GM18520 (cell line): ENCODE data around the gene SLC18B1.
A peak's percentile ranks its signal among the peaks of the same experiment; 100 is the strongest.
"Not testable (repeated sequence)": the region's sequence is repeated elsewhere in the genome, so short reads cannot be mapped to it uniquely, and the experiment has no call there.

ENCODE experiments used
- ATAC-seq: cut with Tn5 transposase; IDR thresholded peaks from one replicate; pipeline ENCODE4 v1.9.1; 2021; ENCODE audit not compliant: unreplicated experiment

SLC18B1 gene

DNA sequence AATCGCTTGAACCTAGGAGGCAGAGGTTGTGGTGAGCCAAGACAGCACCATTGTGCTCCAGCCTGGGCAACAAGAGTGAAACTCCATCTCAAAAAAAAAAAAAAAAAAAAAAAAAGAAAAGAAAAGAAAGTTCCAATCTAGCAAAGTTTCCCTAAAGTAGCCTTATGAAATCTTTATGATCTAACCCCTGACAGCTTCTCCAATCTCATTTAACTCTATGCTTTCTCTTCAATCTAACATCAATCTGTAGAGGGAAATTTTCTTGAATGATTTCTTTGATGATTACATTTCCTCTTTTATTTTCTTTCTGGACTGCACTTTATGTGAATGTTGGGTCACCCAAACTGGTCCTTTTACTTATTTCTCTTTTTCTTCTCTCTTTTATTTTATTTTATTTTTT lies 2.2 kb upstream of the SLC18B1 start:
- no peak for ATAC-seq

DNA sequence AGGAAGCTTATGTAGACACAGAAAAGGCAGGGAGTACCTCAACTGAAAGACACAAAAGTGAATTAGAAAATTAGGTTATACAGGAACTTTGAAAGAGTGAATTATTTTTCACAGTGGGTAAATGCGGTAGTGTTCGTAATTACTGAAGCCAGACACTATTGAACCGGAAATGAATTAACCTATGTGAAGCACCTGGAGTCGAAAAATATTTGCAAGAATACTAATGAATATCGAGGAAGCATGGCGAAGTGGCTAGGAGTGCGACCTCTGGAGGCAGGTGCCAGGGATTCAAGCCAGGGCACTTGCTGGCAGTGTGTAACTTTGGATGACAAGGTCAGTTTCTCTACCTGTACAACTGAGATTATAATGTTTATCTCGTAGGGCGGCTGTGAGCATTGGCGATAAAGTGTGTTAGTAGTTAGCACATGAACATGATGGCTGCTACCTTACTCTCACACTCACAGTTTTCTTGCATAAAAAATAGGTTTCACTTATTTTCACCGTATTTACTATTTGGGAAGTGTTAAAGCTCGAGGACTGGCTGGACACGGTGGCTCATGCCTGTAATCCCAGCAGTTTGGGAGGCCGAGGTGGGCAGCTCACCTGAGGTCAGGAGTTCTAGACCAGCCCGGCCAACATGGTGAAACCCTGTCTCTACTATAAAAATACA lies 567 bp upstream of the SLC18B1 start:
- ATAC-seq: peak; percentile 82

DNA sequence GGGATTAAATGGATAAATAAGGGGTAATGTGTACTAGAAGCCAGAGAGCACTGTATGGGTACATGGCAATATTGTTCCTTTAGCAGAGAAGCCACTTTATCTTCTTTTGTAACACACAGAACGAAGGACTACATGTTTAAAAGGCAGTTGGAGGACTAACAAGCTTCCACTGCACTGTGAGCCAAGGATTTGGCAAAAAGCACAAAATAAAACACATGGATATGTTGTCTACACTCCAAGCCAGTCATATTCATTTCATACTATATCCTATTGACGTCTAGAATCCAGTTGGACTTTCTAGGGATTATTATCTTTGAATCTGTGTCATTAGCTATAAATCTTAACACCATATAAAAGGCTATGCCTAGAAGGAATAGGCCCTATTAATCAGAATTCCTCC lies 3.0 kb downstream of the SLC18B1 start:
- no peak for ATAC-seq

DNA sequence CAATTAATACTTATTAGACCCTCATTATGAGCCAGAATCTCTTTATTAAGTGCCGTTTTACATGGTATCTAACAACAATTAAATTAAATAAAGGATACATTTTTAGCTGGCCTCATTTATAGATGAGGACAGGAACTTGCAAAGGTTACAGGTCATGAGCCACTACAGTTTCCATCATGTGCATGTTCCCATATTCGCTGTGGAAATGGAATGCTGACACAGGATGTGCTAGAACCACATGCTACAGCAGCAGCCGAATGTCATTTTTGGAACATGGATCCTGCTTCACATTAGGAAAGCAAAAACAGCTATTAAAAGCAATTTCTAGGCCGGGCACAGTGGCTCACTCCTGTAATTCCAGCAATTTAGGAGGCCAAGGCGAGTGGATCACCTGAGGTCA lies 5.9 kb downstream of the SLC18B1 start:
- ATAC-seq: no peak

DNA sequence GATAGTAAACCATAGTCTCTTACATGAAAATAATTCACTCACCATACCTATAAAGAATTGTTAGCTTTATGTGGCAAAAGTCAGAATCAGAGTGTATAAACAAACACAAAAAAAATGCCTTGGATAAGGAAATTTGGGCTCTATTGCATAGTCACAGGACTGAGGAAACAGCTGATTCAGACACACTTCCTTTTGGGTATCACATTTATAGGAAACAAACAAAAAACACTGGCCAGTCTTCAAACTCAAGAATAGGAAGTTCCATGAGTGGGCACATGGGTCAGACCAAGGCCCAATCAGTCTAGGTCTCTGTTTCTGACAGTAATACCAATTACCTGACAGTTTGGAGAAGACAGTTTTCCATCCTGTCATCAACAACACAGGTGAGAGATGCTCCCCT lies 8.0 kb downstream of the SLC18B1 start:
- no peak for ATAC-seq

DNA sequence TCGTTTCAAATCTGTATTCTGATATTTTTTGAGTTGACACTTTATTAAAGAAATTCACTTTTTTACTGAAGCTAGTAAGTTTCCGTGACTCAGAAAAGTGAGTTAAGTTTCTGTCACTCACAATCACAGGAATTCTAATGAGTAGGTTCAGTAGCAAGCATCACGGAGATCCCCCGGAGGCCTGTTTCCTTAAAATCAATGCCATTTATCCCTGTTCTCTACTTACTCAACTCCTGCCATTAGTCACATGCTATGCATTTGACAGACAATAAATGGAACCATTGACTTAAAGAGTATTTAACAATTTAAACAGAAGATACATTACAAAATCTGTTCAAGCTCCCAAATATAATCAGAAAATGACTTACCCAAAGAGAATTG lies 9.1 kb downstream of the SLC18B1 start:
- no peak for ATAC-seq

DNA sequence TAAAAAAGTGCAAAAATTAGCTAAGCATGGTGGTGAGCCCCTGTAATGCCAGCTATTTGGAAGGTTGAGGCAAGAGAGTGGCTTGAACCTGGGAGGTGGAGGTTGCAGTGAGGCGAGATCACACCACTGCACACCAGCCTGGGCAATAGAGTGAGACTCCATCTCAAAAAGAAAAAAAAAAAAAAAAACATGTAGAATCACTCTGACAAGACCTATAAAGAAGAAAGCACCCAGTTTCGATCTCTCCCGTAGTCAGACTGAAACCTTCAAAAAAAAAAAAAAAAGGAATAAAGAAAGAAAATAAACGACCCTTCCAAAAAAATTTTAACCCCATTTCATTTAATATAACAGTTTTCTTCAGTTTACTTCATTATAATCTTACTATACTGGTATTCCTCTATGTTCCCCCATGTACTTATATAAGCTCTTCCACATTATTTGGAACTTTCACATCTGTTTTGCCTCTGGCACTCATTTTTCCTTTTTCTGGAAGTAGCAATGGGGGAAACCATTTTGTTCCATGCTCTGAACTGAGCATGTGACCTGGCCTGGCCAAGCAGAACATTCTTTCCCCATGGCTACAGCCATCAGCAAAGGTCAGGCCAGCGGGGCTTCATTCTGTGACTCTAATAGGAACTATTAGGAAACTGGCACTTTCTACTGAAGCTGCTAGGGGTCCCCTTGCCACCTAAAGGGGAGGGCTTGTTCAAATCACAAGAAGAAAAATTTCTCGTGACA lies 9.6 kb downstream of the SLC18B1 start:
- ATAC-seq: no peak

DNA sequence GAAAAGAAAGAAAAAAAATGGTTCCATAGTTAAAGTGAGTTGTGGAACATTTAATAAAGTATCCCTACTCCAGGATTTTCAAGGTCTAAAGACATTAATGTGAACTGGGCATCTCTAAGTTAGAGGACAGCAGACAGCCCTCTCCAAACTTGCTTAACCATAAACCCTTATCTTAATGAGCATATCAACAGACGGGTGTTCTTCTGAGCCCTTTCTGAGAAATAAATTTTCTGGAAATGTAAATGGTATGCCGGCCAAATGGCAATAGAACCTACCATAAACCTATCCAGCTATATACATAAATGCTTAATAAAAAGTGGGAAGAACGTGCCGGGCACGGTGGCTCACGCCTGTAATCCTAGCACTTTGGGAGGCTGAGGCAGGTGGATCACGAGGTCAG lies 12.5 kb downstream of the SLC18B1 start:
- ATAC-seq: no peak

DNA sequence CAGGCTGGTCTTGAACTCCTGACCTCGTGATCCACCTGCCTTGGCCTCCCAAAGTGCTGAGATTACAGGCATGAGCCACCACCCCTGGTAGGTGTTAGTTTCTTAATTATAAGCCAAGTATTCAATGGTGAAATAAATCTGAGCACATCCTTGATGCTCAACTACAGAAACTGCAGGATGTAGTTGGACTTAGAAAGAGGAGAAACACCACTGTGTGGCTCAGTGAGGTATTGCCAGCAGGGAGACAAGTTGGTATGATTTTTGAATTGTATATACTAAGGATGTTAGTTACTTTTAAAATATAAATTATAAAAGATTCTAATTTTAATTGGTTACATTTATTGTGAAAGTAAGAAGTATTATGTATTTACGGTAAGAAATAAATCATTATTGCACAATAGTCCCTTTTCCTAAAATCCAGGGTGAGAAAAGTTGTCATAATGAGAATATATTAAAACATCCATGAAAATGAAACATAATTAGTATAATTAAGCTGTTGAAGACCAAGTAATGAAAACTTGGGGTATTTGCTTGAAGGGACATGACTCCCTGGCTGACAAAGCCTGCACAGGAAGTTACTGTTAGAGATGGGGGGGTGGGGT lies 17.6 kb downstream of the SLC18B1 start:
- ATAC-seq: no peak

DNA sequence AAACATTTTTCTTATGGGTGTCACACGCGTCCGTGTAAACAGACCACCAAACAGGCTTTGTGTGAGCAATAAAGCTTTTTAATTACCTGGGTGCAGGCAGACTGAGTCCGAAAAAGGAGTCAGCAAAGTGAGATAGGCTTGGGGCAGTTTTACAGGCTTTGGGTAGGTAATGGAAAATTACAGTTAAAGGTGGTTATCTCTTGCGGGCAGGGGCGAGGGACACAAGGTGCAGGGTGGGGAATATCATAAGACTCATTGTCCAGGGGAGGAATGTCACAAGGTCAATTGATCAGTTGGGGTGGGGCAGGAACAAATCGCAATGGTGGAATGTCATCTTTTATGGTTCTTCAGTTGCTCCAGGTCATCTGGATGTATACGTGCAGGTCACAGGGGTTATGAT lies 20.6 kb downstream of the SLC18B1 start:
- not testable (repeated sequence) for ATAC-seq

DNA sequence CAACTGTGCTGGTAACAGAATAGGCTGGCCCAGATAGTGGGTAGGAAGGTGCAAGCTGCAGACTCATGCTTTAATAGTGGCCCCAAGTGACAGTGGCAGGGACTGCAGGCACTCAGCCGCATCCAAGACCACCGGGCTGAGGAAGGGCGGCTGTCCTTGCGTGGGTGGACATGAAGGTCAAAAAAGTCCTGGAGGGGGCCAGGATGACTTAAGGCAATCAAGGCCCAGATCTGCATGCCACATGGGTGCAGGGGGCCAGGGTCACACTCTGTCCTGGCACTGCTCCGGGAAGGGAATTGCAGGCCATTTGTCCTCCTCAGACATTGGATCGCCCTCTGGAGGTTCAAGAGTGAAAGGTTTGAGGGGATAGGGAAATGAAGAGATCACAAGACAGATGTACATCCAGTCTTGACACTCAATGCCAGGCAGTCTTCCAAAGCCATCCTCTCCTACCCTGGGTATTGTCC lies 30.4 kb downstream of the SLC18B1 start:
- ATAC-seq: peak; percentile 65

DNA sequence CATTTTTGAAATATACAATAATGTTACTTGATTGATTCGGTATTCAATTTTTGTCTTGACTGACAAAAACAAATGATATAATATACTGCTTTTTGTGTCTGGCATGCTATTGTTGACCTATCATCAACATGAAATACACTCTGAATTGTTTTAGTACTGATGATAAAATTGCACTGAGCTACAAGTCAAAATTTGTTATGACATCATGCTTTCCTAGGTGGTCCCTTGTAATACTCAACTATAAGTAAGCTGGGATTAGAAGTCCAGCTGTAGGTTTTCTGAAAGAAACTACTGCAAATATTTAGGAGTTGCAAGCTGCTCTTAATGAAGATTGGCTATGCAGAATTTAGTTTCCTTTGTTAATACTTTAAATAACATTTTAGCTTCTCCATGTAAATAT lies 32.9 kb downstream of the SLC18B1 start:
- no peak for ATAC-seq

DNA sequence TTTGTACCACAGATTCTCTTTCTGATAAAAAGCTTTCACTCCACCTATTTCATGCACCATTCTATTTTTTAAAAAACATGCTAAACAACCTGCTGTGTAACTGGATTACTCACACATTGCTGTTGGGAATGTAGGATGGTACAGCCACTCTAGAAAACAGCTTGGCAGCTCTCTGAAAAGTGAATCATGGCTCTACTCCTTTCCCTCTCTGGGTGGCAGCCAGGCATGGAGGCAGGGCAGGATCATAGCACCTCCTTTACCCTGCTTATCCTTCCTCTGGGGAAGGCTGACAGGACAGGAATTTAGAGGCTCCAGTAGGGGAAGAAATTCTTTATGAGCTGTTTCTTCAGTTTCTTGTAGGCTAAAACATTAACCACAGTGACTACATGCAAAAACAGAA lies 34.1 kb downstream of the SLC18B1 start:
- ATAC-seq: no peak

DNA sequence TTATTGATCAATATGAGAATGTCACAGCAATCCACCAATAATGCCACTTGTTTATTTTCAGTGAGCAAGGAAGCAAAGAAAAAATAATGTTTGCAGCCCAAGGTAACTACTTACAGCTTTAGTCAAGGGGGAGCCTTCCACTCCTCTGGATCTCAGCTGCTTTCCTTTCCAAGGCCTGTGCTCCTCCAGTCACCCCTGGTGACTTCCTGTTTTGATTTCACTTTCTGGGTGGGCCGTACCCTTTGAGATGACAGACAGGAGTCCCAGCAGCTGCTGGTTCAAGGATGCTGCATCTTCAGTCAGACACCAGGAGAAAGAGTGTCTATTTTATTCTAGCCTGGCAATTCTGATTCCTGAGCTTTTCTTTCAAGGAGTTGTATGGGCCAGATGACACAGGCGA lies 35.2 kb downstream of the SLC18B1 start:
- ATAC-seq: peak; percentile 83

DNA sequence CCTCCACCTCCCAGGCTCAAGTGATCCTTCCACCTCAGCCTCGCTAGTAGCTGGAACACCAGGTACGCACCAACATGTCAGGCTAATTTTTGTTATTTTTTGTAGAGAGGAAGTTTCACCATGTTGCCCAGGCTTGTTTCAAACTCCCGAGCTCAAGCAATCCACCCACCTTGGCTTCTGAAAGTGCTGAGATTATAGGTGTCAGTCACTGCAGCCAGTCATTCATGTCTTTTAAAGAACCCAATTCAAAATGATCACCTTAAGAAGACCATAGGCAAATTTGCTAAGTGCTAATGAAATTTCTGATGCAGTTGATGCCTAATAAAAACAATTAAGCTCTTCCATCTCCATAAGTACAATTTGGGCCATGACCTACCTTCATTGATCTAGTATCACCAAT lies 38.2 kb downstream of the SLC18B1 start:
- ATAC-seq: no peak

DNA sequence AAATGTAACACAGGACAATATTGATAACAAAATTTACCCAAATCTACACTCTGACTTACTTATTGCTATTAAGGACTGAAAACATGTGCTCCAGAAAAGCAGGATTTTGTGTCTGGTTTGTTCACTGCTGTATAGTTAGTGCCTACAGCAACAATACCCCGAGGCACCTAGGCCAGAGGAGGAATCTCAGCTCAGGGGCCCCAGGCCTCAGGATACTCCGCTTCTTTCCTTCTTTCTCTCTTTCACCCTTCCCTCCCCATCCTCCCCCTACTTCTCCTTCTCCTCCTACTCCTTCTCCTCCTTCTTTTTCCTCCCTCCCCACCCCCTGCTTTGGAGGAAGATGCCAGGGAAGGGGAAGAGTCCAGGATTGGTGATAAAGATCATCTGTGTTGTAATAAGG lies 39.7 kb downstream of the SLC18B1 start:
- ATAC-seq: no peak

DNA sequence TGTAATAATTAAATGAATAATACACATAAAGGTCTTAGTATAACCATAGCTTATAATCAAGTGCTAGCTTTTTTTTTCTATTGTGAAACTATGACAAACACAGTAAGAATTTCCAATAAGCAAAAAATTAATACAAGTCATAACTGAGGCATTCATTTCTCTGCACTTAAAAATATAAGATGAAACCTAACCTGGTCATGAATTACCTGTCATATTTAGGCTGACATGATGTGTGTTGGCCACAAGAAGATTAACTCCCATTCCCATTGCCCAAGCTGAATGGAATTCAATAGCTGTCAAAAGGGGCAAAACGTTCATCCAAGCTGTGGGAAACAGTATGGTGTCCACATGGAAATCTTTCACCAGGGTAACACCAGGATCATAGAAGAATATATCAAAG lies 46.2 kb downstream of the SLC18B1 start:
- ATAC-seq: no peak

DNA sequence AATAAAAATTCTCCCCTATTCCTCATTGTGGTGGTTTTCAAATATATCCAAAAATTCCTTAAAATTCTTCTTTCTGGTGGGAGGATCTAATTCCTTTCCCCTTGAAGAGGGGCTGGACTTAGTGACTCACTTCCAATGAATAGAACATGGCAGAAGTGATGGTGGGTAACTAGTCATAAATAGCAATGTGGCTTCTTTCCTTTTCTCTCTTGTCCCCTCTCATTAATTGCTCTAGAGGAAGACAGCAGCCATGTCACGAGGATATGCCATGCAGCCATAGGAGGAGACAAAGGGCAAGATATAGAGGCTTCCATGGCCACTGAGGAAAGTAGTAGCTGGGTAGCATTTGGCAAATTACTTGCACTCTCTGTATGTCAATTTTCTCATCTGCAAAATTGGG lies 46.6 kb downstream of the SLC18B1 start:
- no peak for ATAC-seq

DNA sequence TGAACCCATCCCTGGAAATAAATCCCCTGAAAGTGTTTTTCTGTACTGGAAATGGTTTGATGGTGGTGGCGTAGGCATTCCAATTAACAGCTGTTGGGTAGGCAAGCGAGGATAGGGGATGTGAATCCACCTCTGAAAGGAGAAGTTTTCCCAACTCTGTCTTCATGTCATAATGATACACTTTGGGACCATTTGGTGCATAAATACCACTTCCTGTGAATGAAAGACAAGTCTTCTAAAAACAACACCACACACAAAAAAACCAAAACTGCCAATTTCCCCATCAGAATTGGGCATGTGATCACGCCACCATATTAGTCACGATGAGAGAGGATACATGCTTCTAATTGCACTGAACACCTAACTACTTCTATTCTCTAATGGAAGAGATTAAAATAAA lies 47.1 kb downstream of the SLC18B1 start:
- peak; percentile 27 for ATAC-seq

DNA sequence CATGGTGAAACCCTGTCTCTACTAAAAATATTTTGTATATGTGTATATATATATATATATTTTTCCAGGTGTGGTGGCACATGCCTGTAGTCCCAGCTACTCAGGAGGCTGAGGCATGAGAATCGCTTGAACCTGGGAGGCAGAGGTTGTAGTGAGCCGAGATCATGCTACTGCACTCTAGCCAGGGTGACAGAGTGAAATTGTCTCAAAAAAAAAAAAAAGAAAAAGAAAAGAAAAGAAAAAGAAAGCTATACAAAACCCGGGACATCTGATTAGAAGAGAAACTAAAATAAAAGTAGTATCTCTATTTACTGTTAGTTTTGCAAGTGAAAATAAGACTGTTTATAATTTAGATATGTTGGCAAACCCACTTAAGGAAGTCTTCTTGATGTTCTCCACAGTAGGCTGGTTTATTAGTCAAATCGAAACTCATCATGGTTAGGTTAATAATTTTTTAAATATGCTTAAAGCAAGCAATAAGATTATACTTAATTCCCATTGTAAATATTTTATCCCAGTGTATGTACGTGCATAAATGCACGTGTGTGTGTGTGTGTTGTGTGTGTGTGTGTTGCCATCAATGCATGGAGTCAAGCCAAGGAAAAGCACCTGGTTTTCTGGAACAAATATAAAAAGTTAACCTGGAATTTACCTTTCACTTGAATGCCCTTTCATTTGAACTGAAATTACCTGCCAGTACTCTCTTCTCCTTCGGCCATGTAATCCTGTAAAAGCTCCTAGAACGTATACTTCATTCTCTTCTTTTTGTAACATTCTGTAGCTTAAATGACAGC lies 47.8 kb downstream of the SLC18B1 start:
- peak; percentile 81 for ATAC-seq

DNA sequence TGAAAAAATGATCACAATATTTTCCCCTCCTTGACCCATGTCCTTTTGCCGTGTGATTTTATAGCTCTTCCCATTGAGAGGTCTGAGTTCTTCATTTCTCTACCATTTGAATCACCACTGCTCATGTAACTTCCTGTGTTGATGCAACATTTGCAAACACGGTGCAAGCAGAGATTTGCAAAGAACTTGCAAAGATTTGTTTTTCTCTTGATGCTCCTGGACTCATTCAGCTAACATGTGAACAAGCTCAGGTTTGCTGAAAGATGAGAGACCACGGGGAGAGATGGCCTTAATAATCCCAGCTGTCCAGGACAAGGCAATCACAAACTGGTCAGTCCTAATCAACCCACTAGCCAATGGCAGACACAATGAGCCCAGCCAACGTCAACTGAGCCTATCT lies 49.3 kb downstream of the SLC18B1 start:
- no peak for ATAC-seq

DNA sequence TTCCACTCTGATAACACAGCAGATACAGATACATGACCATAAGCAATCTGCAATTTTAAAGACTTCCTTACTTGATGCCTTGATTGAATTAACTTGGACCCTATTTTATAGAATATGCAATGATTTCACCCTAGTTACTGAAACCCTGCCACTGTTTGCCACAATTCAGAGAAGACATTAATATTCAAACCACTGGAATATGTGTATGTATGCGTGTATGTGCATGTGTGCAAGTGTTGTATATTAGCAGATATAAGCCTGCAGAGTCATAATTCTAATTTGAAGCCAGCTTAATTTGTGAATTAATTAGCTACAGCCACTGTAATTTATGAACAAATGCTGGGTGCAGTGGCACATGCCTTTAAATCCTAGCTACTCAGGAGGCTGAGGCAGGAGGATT lies 50.0 kb downstream of the SLC18B1 start:
- ATAC-seq: no peak
